ENCODE measurements around the gene TRIM74. TPM values are rescaled to one million over a fixed set of nuclear protein-coding genes. Genes with fewer than 3 reads are reported as not detected.
"Not testable (repeated sequence)": the region's sequence is repeated elsewhere in the genome, so short reads cannot be mapped to it uniquely, and the experiment has no call there.

Gene TRIM74
- total and polyA plus RNA-seq, 9 of the 15 experiments (the other 6 are each of a cell fraction or from before 2014, with no cell fraction given), result not detected

DNA sequence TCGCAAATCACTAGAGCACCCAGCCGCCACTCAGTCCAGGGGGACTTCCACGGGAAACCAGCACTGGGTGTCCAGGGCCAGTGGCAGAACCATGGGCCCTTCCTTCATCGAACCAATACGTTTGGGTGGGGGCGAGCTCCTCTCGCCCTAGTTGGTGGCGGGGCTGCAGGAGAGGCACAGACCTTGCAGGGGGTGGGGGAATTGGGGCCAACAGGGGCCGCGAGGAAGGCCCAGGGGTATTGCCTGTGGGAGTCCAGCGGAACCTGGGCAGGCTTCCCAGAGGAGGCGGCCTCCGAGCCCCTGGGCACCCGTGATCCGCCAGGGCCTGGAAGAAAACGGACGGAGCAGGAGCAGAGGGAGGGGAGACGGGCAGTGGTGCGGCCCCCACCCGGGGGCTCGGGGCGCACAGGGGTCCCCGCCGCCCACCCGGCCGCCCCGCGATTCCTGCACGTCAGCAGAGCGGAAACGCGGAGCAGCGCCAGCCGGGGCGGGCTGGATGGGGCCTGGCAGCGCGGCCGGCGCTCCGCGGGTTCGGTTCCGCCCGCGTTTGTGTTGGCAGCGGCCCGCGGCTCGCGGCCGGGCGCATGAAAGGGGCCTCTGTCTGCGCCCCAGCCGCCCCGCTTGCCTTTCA lies 6.5 kb upstream of the TRIM74 start:
- FAIRE-seq; CTCF ChIA-PET (ENCODE audit: low intra/inter-chr PET ratio); H3K4me3 ChIP-seq; BruUV-seq (replicated peaks); in situ Hi-C loops (cut with MboI); intact Hi-C loops (cut with micrococcal nuclease); H2AFZ ChIP-seq (ENCODE audit: low read depth, low read length); H3K4me2 ChIP-seq (ENCODE audit: insufficient read depth, low read length); POLR2A ChIA-PET; H3K27me3 ChIP-seq (ENCODE audit: control insufficient read depth in 2 of 2, insufficient read depth in 2 of 2, low read length in 2 of 2); H3K27ac ChIP-seq (ENCODE audit: extremely low read depth, low read depth, low read length); H3K9me1 ChIP-seq (ENCODE audit: control insufficient read depth, insufficient read depth, low read length); H3K4me1 ChIP-seq (replicated peaks in 1 of 2; ENCODE audit: control insufficient read depth in 2 of 2, insufficient read depth in 2 of 2, low read length in 2 of 2); H3K9ac ChIP-seq (ENCODE audit: insufficient read depth in 1 of 2, low read depth in 2 of 2, low read length in 2 of 2); H4K20me1 ChIP-seq (replicated peaks; ENCODE audit: control insufficient read depth, insufficient read depth, low read length); H3K9me3 ChIP-seq (replicated peaks; ENCODE audit: control insufficient read depth, insufficient read depth, low read depth, low read length); DNase-seq (ENCODE audit: extremely low read depth in 1 of 4, low spot score in 3 of 4); ATAC-seq; H3K36me3 ChIP-seq (ENCODE audit: control insufficient read depth, insufficient read depth, low read length); H3K79me2 ChIP-seq (ENCODE audit: control insufficient read depth, insufficient read depth, low read length): not testable (repeated sequence)
- 100% methylated on average over 1 of the region's 55 CpGs for WGBS (ENCODE audit: insufficient coverage, low coverage, missing lambda C conversion rate)

DNA sequence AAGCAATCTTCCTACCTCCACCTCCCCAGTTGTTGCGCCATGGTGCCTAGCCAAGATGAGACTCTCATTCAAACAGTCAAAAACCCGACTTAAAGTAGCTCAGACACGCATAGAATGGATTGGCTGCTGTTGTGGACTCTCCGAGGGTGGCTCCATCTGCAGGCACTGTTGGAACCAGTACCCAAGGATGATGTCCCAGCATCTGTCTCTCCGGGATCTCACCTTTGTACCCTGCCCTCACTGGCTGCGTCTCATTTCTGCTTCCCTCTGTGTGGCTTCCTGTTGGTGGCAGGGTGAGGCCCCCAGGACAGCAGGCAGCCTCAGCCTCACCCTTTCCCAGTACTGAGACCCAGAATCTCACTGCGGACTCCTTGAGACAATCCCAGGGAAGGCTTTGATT lies 5.5 kb upstream of the TRIM74 start:
- H4K20me1 ChIP-seq (replicated peaks; ENCODE audit: control insufficient read depth, insufficient read depth, low read length); POLR2A ChIA-PET; H3K27me3 ChIP-seq (ENCODE audit: control insufficient read depth in 2 of 2, insufficient read depth in 2 of 2, low read length in 2 of 2); in situ Hi-C loops (cut with MboI); intact Hi-C loops (cut with micrococcal nuclease); H3K9ac ChIP-seq (ENCODE audit: insufficient read depth in 1 of 2, low read depth in 2 of 2, low read length in 2 of 2); H3K27ac ChIP-seq (ENCODE audit: extremely low read depth, low read depth, low read length); H3K4me2 ChIP-seq (ENCODE audit: insufficient read depth, low read length); H3K9me1 ChIP-seq (ENCODE audit: control insufficient read depth, insufficient read depth, low read length); CTCF ChIA-PET (ENCODE audit: low intra/inter-chr PET ratio); H3K4me3 ChIP-seq; H3K4me1 ChIP-seq (replicated peaks in 1 of 2; ENCODE audit: control insufficient read depth in 2 of 2, insufficient read depth in 2 of 2, low read length in 2 of 2); H3K9me3 ChIP-seq (replicated peaks; ENCODE audit: control insufficient read depth, insufficient read depth, low read depth, low read length); H3K79me2 ChIP-seq (ENCODE audit: control insufficient read depth, insufficient read depth, low read length); DNase-seq (ENCODE audit: extremely low read depth in 1 of 4, low spot score in 3 of 4); BruUV-seq (replicated peaks); FAIRE-seq; H2AFZ ChIP-seq (ENCODE audit: low read depth, low read length); H3K36me3 ChIP-seq (ENCODE audit: control insufficient read depth, insufficient read depth, low read length): not testable (repeated sequence)
- ATAC-seq, result peak; percentile 18
- 66% methylated on average over 3 of the region's 7 CpGs for WGBS (ENCODE audit: insufficient coverage, low coverage, missing lambda C conversion rate)

DNA sequence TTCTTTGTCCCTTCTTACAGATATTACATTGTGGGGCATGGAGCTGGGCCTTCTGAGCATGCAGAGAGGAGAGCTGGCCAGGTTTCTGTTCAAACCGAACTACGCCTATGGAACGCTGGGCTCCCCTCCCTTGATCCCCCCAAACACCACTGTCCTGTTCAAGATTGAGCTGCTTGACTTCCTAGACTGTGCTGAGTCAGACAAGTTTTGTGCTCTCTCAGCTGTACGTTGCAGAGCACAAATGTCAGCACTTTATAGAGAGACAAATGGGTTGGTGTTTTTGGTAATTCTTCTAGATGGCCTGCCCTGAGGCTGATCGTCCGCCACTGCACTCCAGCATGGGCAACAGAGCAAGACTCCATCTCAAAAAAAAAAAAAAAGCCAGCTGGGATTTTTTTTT lies 2.2 kb upstream of the TRIM74 start:
- H3K9me3 ChIP-seq (replicated peaks; ENCODE audit: control insufficient read depth, insufficient read depth, low read depth, low read length); in situ Hi-C loops (cut with MboI); BruUV-seq (replicated peaks); H4K20me1 ChIP-seq (replicated peaks; ENCODE audit: control insufficient read depth, insufficient read depth, low read length); intact Hi-C loops (cut with micrococcal nuclease); H3K4me3 ChIP-seq; POLR2A ChIA-PET; H2AFZ ChIP-seq (ENCODE audit: low read depth, low read length); H3K9ac ChIP-seq (ENCODE audit: insufficient read depth in 1 of 2, low read depth in 2 of 2, low read length in 2 of 2); H3K9me1 ChIP-seq (ENCODE audit: control insufficient read depth, insufficient read depth, low read length); FAIRE-seq; CTCF ChIA-PET (ENCODE audit: low intra/inter-chr PET ratio); DNase-seq (ENCODE audit: extremely low read depth in 1 of 4, low spot score in 3 of 4); H3K79me2 ChIP-seq (ENCODE audit: control insufficient read depth, insufficient read depth, low read length); H3K4me2 ChIP-seq (ENCODE audit: insufficient read depth, low read length); H3K27me3 ChIP-seq (ENCODE audit: control insufficient read depth in 2 of 2, insufficient read depth in 2 of 2, low read length in 2 of 2); H3K36me3 ChIP-seq (ENCODE audit: control insufficient read depth, insufficient read depth, low read length); H3K27ac ChIP-seq (ENCODE audit: extremely low read depth, low read depth, low read length); H3K4me1 ChIP-seq (replicated peaks in 1 of 2; ENCODE audit: control insufficient read depth in 2 of 2, insufficient read depth in 2 of 2, low read length in 2 of 2): not testable (repeated sequence)
- no CpG with 5 or more reads among the region's 6 CpGs for WGBS (ENCODE audit: insufficient coverage, low coverage, missing lambda C conversion rate)
- ATAC-seq, result 0 out of 3 replicates have a peak, but pooled peaks have one; percentile 8

DNA sequence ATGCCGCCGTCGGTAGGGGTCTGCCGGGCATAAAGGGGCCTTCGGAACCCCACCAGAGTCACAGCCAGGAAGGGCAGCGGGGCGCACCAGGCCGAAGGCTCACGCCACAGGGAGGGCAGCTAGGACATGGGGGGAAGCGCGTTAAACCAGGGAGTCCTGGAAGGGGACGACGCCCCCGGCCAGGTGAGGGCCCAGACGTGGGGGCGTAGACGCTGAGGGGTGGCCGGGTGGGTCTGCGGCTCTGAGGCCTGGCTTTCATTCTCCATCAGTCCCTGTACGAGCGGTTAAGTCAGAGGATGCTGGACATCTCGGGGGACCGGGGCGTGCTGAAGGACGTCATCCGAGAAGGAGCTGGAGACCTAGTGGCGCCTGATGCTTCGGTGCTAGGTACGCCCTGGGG lies 422 bp upstream of the TRIM74 start:
- BruUV-seq (replicated peaks); POLR2A ChIA-PET; H3K9me1 ChIP-seq (ENCODE audit: control insufficient read depth, insufficient read depth, low read length); H3K27ac ChIP-seq (ENCODE audit: extremely low read depth, low read depth, low read length); FAIRE-seq; H3K36me3 ChIP-seq (ENCODE audit: control insufficient read depth, insufficient read depth, low read length); H2AFZ ChIP-seq (ENCODE audit: low read depth, low read length); ATAC-seq; H3K27me3 ChIP-seq (ENCODE audit: control insufficient read depth in 2 of 2, insufficient read depth in 2 of 2, low read length in 2 of 2); H3K4me1 ChIP-seq (replicated peaks in 1 of 2; ENCODE audit: control insufficient read depth in 2 of 2, insufficient read depth in 2 of 2, low read length in 2 of 2); H3K79me2 ChIP-seq (ENCODE audit: control insufficient read depth, insufficient read depth, low read length); H3K9ac ChIP-seq (ENCODE audit: insufficient read depth in 1 of 2, low read depth in 2 of 2, low read length in 2 of 2); intact Hi-C loops (cut with micrococcal nuclease); H3K9me3 ChIP-seq (replicated peaks; ENCODE audit: control insufficient read depth, insufficient read depth, low read depth, low read length); H3K4me3 ChIP-seq; in situ Hi-C loops (cut with MboI); H4K20me1 ChIP-seq (replicated peaks; ENCODE audit: control insufficient read depth, insufficient read depth, low read length); CTCF ChIA-PET (ENCODE audit: low intra/inter-chr PET ratio); DNase-seq (ENCODE audit: extremely low read depth in 1 of 4, low spot score in 3 of 4); H3K4me2 ChIP-seq (ENCODE audit: insufficient read depth, low read length): not testable (repeated sequence)
- 54% methylated on average over 6 of the region's 29 CpGs for WGBS (ENCODE audit: insufficient coverage, low coverage, missing lambda C conversion rate)

Measured in K562 (cell line).